ENCODE data around the gene ARL14EPL.

Gene ARL14EPL

DNA sequence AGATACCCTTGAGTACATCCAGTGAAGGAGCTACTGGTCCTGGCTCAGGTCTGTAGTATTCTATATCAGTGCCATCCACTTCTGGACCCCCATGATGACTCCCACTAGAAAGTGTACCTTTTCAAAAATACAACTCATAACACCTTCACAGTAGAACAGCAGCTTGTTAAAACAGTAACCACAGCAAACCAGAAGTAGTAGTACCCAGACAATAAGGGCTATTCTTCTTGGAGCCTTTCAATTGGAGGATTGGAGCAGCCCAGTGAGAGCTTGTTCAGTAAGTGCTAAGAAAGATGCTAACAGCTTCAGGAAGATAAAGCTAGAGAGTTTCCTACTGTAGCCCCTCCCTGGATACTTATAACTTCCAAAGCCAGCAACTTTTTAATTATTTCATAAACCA lies 10.1 kb downstream of the ARL14EPL start:
- no peak for ATAC-seq
- no peak for TF ChIP-seq ZNF8 (CRISPR knock-in tag; IDR thresholded peaks at IDR 0.05)
- TF ChIP-seq RARB (CRISPR knock-in tag; IDR thresholded peaks at IDR 0.05) = no peak
- TF ChIP-seq ZNF70 (CRISPR knock-in tag; IDR thresholded peaks at IDR 0.05) = no peak
- no peak for TF ChIP-seq GLIS3 (CRISPR knock-in tag; IDR thresholded peaks at IDR 0.05)
- no peak for TF ChIP-seq PPARA (CRISPR knock-in tag; IDR thresholded peaks at IDR 0.05; ENCODE audit: borderline replicate concordance)

DNA sequence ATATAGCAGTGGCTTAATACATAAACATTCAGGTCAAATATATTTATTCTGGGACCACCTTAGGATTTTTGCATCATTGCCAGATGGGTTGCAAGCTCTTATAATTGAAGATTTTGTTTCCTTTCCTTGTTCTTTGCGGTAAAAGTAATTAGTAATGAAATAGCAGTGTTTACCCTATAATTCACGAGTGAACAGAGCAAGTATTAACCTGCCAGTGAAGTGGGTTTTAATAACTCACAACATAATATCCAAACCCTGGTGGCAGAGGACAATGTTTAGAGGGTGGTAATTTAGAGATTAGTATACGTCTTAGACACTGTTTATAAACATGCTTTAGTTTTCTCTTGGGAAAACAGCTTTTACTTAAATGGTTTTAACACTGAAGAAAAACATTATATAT lies 11.8 kb downstream of the ARL14EPL start:
- no peak for ATAC-seq

DNA sequence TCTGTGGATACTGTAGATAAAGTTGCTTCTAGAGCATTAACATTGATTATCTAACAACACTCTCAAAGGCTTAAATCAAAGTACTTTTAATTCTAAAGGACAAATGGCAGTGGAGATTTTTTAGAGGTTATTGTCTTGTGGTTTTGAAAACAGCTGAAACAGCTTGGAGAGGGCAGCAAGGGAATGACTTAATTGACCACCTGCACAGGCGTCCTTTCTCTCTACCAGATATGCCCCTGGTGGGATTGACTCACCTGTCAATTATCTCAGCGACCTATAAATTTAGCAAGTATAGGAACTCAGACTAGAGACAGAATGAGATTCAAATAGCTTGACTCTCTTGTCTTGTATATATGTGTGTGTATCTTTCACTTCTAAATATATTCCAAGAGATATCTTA lies 13.5 kb downstream of the ARL14EPL start:
- TF ChIP-seq ZFP3 (CRISPR knock-in tag; IDR thresholded peaks at IDR 0.05) = no peak
- ATAC-seq = no peak

More for the DNA sequence above, 11.8 kb downstream of the ARL14EPL start:
- TF ChIP-seq PPARA (CRISPR knock-in tag; IDR thresholded peaks at IDR 0.05; ENCODE audit: borderline replicate concordance) = no peak
- TF ChIP-seq, protein P1, sequence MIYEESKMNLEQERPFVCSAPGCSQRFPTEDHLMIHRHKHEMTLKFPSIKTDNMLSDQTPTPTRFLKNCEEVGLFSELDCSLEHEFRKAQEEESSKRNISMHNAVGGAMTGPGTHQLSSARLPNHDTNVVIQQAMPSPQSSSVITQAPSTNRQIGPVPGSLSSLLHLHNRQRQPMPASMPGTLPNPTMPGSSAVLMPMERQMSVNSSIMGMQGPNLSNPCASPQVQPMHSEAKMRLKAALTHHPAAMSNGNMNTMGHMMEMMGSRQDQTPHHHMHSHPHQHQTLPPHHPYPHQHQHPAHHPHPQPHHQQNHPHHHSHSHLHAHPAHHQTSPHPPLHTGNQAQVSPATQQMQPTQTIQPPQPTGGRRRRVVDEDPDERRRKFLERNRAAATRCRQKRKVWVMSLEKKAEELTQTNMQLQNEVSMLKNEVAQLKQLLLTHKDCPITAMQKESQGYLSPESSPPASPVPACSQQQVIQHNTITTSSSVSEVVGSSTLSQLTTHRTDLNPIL (CRISPR knock-in tag; IDR thresholded peaks at IDR 0.05; ENCODE audit: low read depth) = no peak
- no peak for TF ChIP-seq ZNF8 (CRISPR knock-in tag; IDR thresholded peaks at IDR 0.05)
- TF ChIP-seq ZFP30 (CRISPR knock-in tag; IDR thresholded peaks at IDR 0.05) = no peak
- no peak for TF ChIP-seq CSDC2 (CRISPR knock-in tag; IDR thresholded peaks at IDR 0.05)
- no peak for TF ChIP-seq BACH2 (CRISPR knock-in tag; IDR thresholded peaks at IDR 0.05; ENCODE audit: borderline replicate concordance)
- TF ChIP-seq, protein P2, sequence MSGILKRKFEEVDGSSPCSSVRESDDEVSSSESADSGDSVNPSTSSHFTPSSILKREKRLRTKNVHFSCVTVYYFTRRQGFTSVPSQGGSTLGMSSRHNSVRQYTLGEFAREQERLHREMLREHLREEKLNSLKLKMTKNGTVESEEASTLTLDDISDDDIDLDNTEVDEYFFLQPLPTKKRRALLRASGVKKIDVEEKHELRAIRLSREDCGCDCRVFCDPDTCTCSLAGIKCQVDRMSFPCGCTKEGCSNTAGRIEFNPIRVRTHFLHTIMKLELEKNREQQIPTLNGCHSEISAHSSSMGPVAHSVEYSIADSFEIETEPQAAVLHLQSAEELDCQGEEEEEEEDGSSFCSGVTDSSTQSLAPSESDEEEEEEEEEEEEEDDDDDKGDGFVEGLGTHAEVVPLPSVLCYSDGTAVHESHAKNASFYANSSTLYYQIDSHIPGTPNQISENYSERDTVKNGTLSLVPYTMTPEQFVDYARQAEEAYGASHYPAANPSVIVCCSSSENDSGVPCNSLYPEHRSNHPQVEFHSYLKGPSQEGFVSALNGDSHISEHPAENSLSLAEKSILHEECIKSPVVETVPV (CRISPR knock-in tag; IDR thresholded peaks at IDR 0.05) = no peak
- no peak for TF ChIP-seq ISL1 (CRISPR knock-in tag; IDR thresholded peaks at IDR 0.05)
- TF ChIP-seq ZNF70 (CRISPR knock-in tag; IDR thresholded peaks at IDR 0.05) = no peak
- no peak for TF ChIP-seq ZC3H10 (CRISPR knock-in tag; IDR thresholded peaks at IDR 0.05)
- no peak for TF ChIP-seq ESRRG (CRISPR knock-in tag; IDR thresholded peaks at IDR 0.05)
- TF ChIP-seq RARB (CRISPR knock-in tag; IDR thresholded peaks at IDR 0.05) = no peak
- TF ChIP-seq GLIS3 (CRISPR knock-in tag; IDR thresholded peaks at IDR 0.05) = no peak

- no peak for ATAC-seq
- no peak for TF ChIP-seq SNAI2 (CRISPR knock-in tag; IDR thresholded peaks at IDR 0.05)
- no peak for TF ChIP-seq ARNTL (CRISPR knock-in tag; IDR thresholded peaks at IDR 0.05; ENCODE audit: borderline replicate concordance, low read depth)
- TF ChIP-seq ZNF565 (CRISPR knock-in tag; conservative IDR thresholded peaks at IDR 0.05; ENCODE audit: low read depth) = no peak
- TF ChIP-seq ESRRG (CRISPR knock-in tag; IDR thresholded peaks at IDR 0.05) = no peak
- TF ChIP-seq TCF4 (CRISPR knock-in tag; IDR thresholded peaks at IDR 0.05; ENCODE audit: borderline replicate concordance) = no peak
- TF ChIP-seq ZC3H10 (CRISPR knock-in tag; IDR thresholded peaks at IDR 0.05) = no peak
- no peak for TF ChIP-seq ZFP3 (CRISPR knock-in tag; IDR thresholded peaks at IDR 0.05)
- TF ChIP-seq ZNF8 (CRISPR knock-in tag; IDR thresholded peaks at IDR 0.05) = no peak
- TF ChIP-seq, protein P1 (CRISPR knock-in tag; IDR thresholded peaks at IDR 0.05; ENCODE audit: low read depth) = no peak
- no peak for TF ChIP-seq TSHZ2 (CRISPR knock-in tag; IDR thresholded peaks at IDR 0.05)
- TF ChIP-seq OSR1 (CRISPR knock-in tag; IDR thresholded peaks at IDR 0.05) = no peak
- no peak for TF ChIP-seq PPARA (CRISPR knock-in tag; IDR thresholded peaks at IDR 0.05; ENCODE audit: borderline replicate concordance)
- TF ChIP-seq, protein P3, sequence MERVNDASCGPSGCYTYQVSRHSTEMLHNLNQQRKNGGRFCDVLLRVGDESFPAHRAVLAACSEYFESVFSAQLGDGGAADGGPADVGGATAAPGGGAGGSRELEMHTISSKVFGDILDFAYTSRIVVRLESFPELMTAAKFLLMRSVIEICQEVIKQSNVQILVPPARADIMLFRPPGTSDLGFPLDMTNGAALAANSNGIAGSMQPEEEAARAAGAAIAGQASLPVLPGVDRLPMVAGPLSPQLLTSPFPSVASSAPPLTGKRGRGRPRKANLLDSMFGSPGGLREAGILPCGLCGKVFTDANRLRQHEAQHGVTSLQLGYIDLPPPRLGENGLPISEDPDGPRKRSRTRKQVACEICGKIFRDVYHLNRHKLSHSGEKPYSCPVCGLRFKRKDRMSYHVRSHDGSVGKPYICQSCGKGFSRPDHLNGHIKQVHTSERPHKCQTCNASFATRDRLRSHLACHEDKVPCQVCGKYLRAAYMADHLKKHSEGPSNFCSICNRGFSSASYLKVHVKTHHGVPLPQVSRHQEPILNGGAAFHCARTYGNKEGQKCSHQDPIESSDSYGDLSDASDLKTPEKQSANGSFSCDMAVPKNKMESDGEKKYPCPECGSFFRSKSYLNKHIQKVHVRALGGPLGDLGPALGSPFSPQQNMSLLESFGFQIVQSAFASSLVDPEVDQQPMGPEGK (CRISPR knock-in tag; IDR thresholded peaks at IDR 0.05; ENCODE audit: borderline replicate concordance) = no peak
- no peak for TF ChIP-seq ZNF70 (CRISPR knock-in tag; IDR thresholded peaks at IDR 0.05)
Measured at GRCh38 chr5:116046261-116046660, 14.0 kb downstream of the ARL14EPL start.
